ENCODE measurements around the gene PRKACA.

PRKACA gene

DNA sequence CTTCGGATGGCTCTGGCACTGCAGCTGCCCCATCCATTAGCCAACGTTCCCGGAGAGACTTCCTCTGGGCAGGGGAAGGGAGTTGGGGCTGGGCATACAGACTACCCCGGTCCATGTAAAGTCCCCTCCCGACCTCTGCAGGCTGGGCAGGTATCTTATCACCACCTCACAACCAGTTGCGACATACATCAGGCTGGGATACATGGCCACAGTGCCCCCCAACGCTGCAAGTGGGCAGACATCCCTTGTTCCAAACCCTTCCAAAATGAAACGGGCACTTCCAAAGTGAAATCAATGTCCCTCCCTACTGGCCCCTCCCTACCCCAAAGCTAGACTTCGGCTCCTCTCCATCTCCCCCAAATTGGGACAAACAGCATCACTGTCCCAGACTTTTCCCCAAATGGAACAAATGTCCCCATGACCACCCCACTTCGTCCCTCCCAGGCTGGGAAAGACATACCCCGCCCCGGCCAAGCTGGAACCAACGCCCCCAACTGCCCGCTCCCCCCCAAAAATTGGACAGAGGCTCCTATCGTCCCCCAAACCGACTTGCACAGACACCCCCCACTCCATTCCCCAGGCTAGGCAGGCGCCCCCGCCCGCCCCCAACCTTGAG, 60.7 kb downstream of the PRKACA start:
- peak overlapping the region; percentile 67 for H3K4me2 ChIP-seq (ENCODE audit: low read length)
- no peak overlapping the region for H3K4ac ChIP-seq (ENCODE audit: low read depth, low read length)
- H3K9ac ChIP-seq (ENCODE audit: low read length) = peak overlapping the region; percentile 77
- H3K36me3 ChIP-seq (ENCODE audit: control insufficient read depth, insufficient read depth, low read length) = no peaks in the 10 kb centered on the region
- no peak overlapping the region for H3K27ac ChIP-seq (ENCODE audit: low read depth, low read length)
- H3K4me3 ChIP-seq (ENCODE audit: low read length) = peak overlapping the region; percentile 62
- peak overlapping the region; percentile 30 for H4K8ac ChIP-seq (ENCODE audit: low read depth, low read length)
- no peak overlapping the region for H2BK5ac ChIP-seq (ENCODE audit: low read length)
- H2BK120ac ChIP-seq (ENCODE audit: low read depth, low read length) = no peak overlapping the region
- H3K79me2 ChIP-seq (ENCODE audit: control insufficient read depth, insufficient read depth, low read length) = no peaks in the 10 kb centered on the region
- peak overlapping the region; percentile 85 for H3K56ac ChIP-seq (ENCODE audit: low read length)
- no peak overlapping the region for H4K5ac ChIP-seq (ENCODE audit: low read length)
- H3K79me1 ChIP-seq (ENCODE audit: low read length) = no peaks in the 10 kb centered on the region
- no CpG with 5 or more reads among the region's 19 CpGs for WGBS (ENCODE audit: extremely low coverage, insufficient coverage, low lambda C conversion rate)
- H3K18ac ChIP-seq (ENCODE audit: low read length) = peak overlapping the region; percentile 41
- H2AK5ac ChIP-seq (ENCODE audit: low read length) = no peak overlapping the region
- peaks cover 2% of the 10 kb centered on the region for H3K4me1 ChIP-seq (ENCODE audit: control insufficient read depth, low read depth, low read length)
- peak; percentile 40 for DNase-seq
- no peak overlapping the region for H3K23ac ChIP-seq (ENCODE audit: low read length)
- H2BK15ac ChIP-seq (replicated peaks; ENCODE audit: low read depth) = no peak overlapping the region
- peaks cover 2% of the 10 kb centered on the region for H3K27me3 ChIP-seq (ENCODE audit: insufficient read depth, low read length, poor library complexity)

DNA sequence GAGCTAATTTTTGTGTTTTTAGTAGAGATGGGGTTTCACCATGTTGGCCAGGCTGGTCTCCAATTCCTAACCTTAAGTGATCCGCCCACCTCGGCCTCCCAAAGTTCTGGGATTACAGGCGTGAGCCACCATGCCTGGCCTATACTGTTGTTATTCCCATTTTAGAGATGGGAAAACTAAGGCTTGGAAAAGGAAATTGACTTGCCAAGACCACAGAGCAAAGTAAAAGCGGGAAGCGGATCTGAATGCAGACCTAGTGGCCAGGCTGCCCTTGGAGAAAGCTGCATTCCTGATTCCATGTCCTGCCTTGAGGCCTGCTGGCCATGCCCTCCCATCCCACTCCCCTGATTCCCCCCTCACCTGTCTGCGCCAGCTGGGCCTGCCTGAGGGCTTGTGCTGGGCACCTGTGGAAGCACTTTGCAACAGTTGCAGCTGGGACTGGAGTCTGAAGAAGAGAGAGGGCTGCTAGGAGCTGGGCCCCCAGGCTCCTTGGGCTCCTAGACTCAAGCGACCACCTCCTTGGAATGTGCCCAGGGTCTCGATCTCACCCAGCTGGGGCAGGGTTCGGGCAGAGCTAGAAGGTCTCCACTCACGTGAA, 61.4 kb downstream of the PRKACA start:
- Histone ChIP-seq H3K56ac (ENCODE audit: low read length) (no peak overlapping the region), H3K4me1 (ENCODE audit: control insufficient read depth, low read depth, low read length) (peaks cover 2% of the 10 kb centered on the region), H3K23ac (ENCODE audit: low read length) (no peak overlapping the region), H3K79me2 (ENCODE audit: control insufficient read depth, insufficient read depth, low read length) (no peaks in the 10 kb centered on the region), H3K27ac (ENCODE audit: low read depth, low read length) (no peak overlapping the region), H3K9ac (ENCODE audit: low read length) (no peak overlapping the region), H3K79me1 (ENCODE audit: low read length) (no peaks in the 10 kb centered on the region), H2BK15ac (replicated peaks; ENCODE audit: low read depth) (no peak overlapping the region), H3K18ac (ENCODE audit: low read length) (no peak overlapping the region), H3K27me3 (ENCODE audit: insufficient read depth, low read length, poor library complexity) (peaks cover 2% of the 10 kb centered on the region), H2BK120ac (ENCODE audit: low read depth, low read length) (no peak overlapping the region), H2AK5ac (ENCODE audit: low read length) (no peak overlapping the region), H2BK5ac (ENCODE audit: low read length) (no peak overlapping the region), H3K36me3 (ENCODE audit: control insufficient read depth, insufficient read depth, low read length) (no peaks in the 10 kb centered on the region), H4K5ac (ENCODE audit: low read length) (no peak overlapping the region), H3K4me3 (ENCODE audit: low read length) (no peak overlapping the region), H3K4me2 (ENCODE audit: low read length) (no peak overlapping the region), H3K4ac (ENCODE audit: low read depth, low read length) (no peak overlapping the region), H4K8ac (ENCODE audit: low read depth, low read length) (no peak overlapping the region)
- WGBS (ENCODE audit: extremely low coverage, insufficient coverage, low lambda C conversion rate) = no CpG with 5 or more reads among the region's 10 CpGs
- no peak for DNase-seq

DNA sequence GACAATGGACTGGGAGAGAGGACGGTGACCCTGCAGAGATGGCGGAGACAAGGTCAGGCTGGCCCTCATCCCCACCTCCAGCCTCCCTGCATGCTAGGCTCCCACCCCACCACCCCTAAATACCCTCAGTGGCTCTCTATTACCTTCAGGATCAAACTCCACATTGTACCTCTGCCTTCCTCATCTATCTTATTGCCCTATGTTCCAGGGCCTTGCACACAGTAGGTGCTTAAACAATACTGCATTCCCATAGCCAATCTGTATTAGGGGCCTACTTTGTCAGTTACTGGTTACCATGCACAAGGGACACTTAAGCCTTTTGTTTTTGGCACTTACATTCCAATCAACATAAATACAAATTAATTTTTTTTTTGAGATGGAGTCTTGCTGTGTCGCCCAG, 62.2 kb downstream of the PRKACA start:
- Histone ChIP-seq H3K23ac (ENCODE audit: low read length) (no peak overlapping the region), H3K9ac (ENCODE audit: low read length) (no peak overlapping the region), H3K27ac (ENCODE audit: low read depth, low read length) (no peak overlapping the region), H2AK5ac (ENCODE audit: low read length) (no peak overlapping the region), H3K56ac (ENCODE audit: low read length) (no peak overlapping the region), H3K18ac (ENCODE audit: low read length) (no peak overlapping the region), H2BK15ac (replicated peaks; ENCODE audit: low read depth) (no peak overlapping the region), H3K79me1 (ENCODE audit: low read length) (no peaks in the 10 kb centered on the region), H3K36me3 (ENCODE audit: control insufficient read depth, insufficient read depth, low read length) (no peaks in the 10 kb centered on the region), H4K8ac (ENCODE audit: low read depth, low read length) (no peak overlapping the region), H3K79me2 (ENCODE audit: control insufficient read depth, insufficient read depth, low read length) (no peaks in the 10 kb centered on the region), H3K4me2 (ENCODE audit: low read length) (no peak overlapping the region), H3K4me1 (ENCODE audit: control insufficient read depth, low read depth, low read length) (peaks cover 2% of the 10 kb centered on the region), H2BK5ac (ENCODE audit: low read length) (no peak overlapping the region), H2BK120ac (ENCODE audit: low read depth, low read length) (no peak overlapping the region), H3K27me3 (ENCODE audit: insufficient read depth, low read length, poor library complexity) (peaks cover 2% of the 10 kb centered on the region), H4K5ac (ENCODE audit: low read length) (no peak overlapping the region), H3K4me3 (ENCODE audit: low read length) (no peak overlapping the region), H3K4ac (ENCODE audit: low read depth, low read length) (no peak overlapping the region)
- no CpG with 5 or more reads among the region's 3 CpGs for WGBS (ENCODE audit: extremely low coverage, insufficient coverage, low lambda C conversion rate)
- no peak for DNase-seq

DNA sequence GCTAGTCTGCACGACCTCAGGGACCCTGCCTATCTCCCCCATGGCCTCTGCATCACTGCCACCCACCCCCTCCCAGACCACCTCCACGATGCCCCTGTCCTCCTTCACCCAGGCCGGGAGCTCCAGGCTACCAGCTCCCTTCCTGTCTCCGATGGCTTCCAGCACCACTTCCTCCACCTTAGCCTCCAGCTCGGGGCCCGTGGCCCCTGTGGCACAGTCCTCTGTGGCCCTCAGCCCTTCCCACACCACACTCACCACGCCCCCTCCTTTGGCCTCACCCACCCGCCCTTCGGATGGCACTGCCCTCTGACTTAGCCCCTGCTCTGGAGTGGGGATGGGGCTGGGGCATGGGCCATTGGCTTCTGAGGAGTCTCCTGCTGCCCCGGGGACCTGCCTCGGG, 62.8 kb downstream of the PRKACA start:
- Histone ChIP-seq H2BK5ac (ENCODE audit: low read length) (no peak overlapping the region), H3K4me2 (ENCODE audit: low read length) (no peak overlapping the region), H2AK5ac (ENCODE audit: low read length) (no peak overlapping the region), H3K56ac (ENCODE audit: low read length) (no peak overlapping the region), H3K4ac (ENCODE audit: low read depth, low read length) (no peak overlapping the region), H3K36me3 (ENCODE audit: control insufficient read depth, insufficient read depth, low read length) (no peaks in the 10 kb centered on the region), H2BK120ac (ENCODE audit: low read depth, low read length) (no peak overlapping the region), H3K79me1 (ENCODE audit: low read length) (no peaks in the 10 kb centered on the region), H4K8ac (ENCODE audit: low read depth, low read length) (no peak overlapping the region), H3K79me2 (ENCODE audit: control insufficient read depth, insufficient read depth, low read length) (no peaks in the 10 kb centered on the region), H3K18ac (ENCODE audit: low read length) (no peak overlapping the region), H3K9ac (ENCODE audit: low read length) (no peak overlapping the region), H4K5ac (ENCODE audit: low read length) (no peak overlapping the region), H2BK15ac (replicated peaks; ENCODE audit: low read depth) (no peak overlapping the region), H3K4me1 (ENCODE audit: control insufficient read depth, low read depth, low read length) (peaks cover 2% of the 10 kb centered on the region), H3K23ac (ENCODE audit: low read length) (no peak overlapping the region), H3K4me3 (ENCODE audit: low read length) (no peak overlapping the region), H3K27me3 (ENCODE audit: insufficient read depth, low read length, poor library complexity) (peaks cover 2% of the 10 kb centered on the region), H3K27ac (ENCODE audit: low read depth, low read length) (no peak overlapping the region)
- WGBS (ENCODE audit: extremely low coverage, insufficient coverage, low lambda C conversion rate) = no CpG with 5 or more reads among the region's 11 CpGs
- DNase-seq = no peak

DNA sequence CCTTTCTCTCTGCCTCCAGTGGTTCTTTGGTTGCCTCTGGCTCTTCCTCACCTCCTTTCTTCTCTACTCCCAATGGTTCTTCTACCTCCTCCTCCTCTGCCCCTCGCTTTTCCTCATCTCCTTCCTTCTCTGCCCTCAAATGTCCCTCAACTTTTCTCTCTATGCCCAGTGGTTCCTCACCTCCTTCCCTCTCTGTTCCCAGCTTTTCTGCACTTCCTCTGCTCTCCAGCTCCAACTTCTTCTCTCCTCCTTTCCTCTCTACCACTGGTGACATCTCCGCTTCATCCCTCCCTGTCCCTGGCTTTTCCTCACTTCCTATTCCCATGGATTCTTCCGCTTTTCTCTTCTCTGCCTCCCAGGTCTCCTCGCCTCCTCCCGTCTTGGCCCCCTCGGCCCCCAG, 63.5 kb downstream of the PRKACA start:
- no peaks in the 10 kb centered on the region for H3K36me3 ChIP-seq (ENCODE audit: control insufficient read depth, insufficient read depth, low read length)

DNA sequence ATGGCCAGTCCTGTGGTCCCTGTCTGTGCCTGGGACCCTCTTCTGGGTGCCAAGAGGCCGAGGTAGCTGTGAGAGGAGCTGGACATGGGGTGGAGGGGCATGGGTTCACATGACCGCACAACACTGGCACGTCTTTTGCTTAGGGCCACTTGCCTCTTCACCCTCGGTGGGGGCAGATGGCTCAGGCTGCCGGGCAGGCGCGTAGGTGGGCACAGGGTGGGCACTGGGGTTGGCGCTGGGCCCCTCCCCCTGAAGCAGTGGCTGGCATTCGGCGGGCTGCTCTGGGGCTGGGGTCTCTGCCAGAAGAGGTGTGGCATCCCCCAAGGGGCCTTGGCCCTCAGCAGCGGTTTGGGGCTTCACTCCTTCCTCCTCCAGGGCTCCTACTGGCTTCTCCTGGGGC, 64.1 kb downstream of the PRKACA start:
- H3K9ac ChIP-seq (ENCODE audit: low read length) = no peak overlapping the region
- H3K4me2 ChIP-seq (ENCODE audit: low read length) = no peak overlapping the region
- H3K18ac ChIP-seq (ENCODE audit: low read length) = no peak overlapping the region
- H3K79me1 ChIP-seq (ENCODE audit: low read length) = no peaks in the 10 kb centered on the region
- no peak overlapping the region for H3K27ac ChIP-seq (ENCODE audit: low read depth, low read length)
- H3K23ac ChIP-seq (ENCODE audit: low read length) = no peak overlapping the region
- H3K36me3 ChIP-seq (ENCODE audit: control insufficient read depth, insufficient read depth, low read length) = no peaks in the 10 kb centered on the region
- H2AK5ac ChIP-seq (ENCODE audit: low read length) = no peak overlapping the region
- H4K8ac ChIP-seq (ENCODE audit: low read depth, low read length) = no peak overlapping the region
- no peak overlapping the region for H3K4me3 ChIP-seq (ENCODE audit: low read length)
- peaks cover 2% of the 10 kb centered on the region for H3K4me1 ChIP-seq (ENCODE audit: control insufficient read depth, low read depth, low read length)
- H4K5ac ChIP-seq (ENCODE audit: low read length) = no peak overlapping the region
- H3K4ac ChIP-seq (ENCODE audit: low read depth, low read length) = no peak overlapping the region
- no peak overlapping the region for H3K56ac ChIP-seq (ENCODE audit: low read length)
- no peaks in the 10 kb centered on the region for H3K79me2 ChIP-seq (ENCODE audit: control insufficient read depth, insufficient read depth, low read length)
- H2BK15ac ChIP-seq (replicated peaks; ENCODE audit: low read depth) = no peak overlapping the region
- DNase-seq = no peak
- H2BK5ac ChIP-seq (ENCODE audit: low read length) = no peak overlapping the region
- peaks cover 2% of the 10 kb centered on the region for H3K27me3 ChIP-seq (ENCODE audit: insufficient read depth, low read length, poor library complexity)
- no peak overlapping the region for H2BK120ac ChIP-seq (ENCODE audit: low read depth, low read length)
- no CpG with 5 or more reads among the region's 11 CpGs for WGBS (ENCODE audit: extremely low coverage, insufficient coverage, low lambda C conversion rate)

More for the DNA sequence above, 63.5 kb downstream of the PRKACA start:
- Histone ChIP-seq H3K4me2 (ENCODE audit: low read length) (no peak overlapping the region), H2BK120ac (ENCODE audit: low read depth, low read length) (no peak overlapping the region), H3K79me1 (ENCODE audit: low read length) (no peaks in the 10 kb centered on the region), H2BK5ac (ENCODE audit: low read length) (no peak overlapping the region), H3K23ac (ENCODE audit: low read length) (no peak overlapping the region), H3K18ac (ENCODE audit: low read length) (no peak overlapping the region), H3K4me3 (ENCODE audit: low read length) (no peak overlapping the region), H3K4ac (ENCODE audit: low read depth, low read length) (no peak overlapping the region), H4K8ac (ENCODE audit: low read depth, low read length) (no peak overlapping the region), H3K27ac (ENCODE audit: low read depth, low read length) (no peak overlapping the region), H3K9ac (ENCODE audit: low read length) (no peak overlapping the region), H2AK5ac (ENCODE audit: low read length) (no peak overlapping the region), H3K4me1 (ENCODE audit: control insufficient read depth, low read depth, low read length) (peaks cover 2% of the 10 kb centered on the region), H3K79me2 (ENCODE audit: control insufficient read depth, insufficient read depth, low read length) (no peaks in the 10 kb centered on the region), H3K27me3 (ENCODE audit: insufficient read depth, low read length, poor library complexity) (peaks cover 2% of the 10 kb centered on the region), H2BK15ac (replicated peaks; ENCODE audit: low read depth) (no peak overlapping the region), H4K5ac (ENCODE audit: low read length) (no peak overlapping the region), H3K56ac (ENCODE audit: low read length) (no peak overlapping the region)
- DNase-seq = no peak
- no CpG with 5 or more reads among the region's 6 CpGs for WGBS (ENCODE audit: extremely low coverage, insufficient coverage, low lambda C conversion rate)

All from mesendoderm (in vitro differentiated cells).